GM12864 (cell line): ENCODE results near the gene NINJ2.

Experiments
- DNase-seq: peaks from one replicate; pipeline ENCODE4 v3.0.0-alpha.2; 2011; ENCODE audit warnings: low read depth
- H3K4me3 ChIP-seq: 2 replicates; pipeline ENCODE4 v1.5.1; 2011; ENCODE audit warnings: mild to moderate bottlenecking, low read depth, low read length, control low read depth
- CTCF ChIP-seq: IDR thresholded peaks from 2 replicates; pipeline ENCODE4 v1.5.1; 2011; ENCODE audit warnings: low read depth, mild to moderate bottlenecking, moderate library complexity, low read length, control low read depth, inconsistent platforms; ENCODE audit errors: missing control alignments

The NINJ2 gene

DNA sequence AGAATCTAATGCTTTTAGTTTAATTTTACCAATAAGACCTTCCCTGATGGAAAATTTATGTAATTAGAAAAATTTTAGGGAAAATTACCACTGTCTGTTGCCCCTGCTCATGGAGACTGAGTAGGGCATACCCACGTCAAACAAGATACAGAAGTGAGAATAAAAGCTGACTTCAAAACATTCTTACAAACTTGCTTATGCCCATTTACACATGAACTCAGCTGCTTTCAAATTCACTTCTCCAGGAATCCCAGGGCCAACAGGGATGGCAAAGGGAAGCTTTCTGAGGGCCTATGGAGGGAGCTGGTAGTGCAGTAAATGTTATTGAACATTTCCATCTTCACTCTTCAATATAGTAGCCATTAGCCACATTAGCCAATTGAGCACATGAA lies 4.8 kb upstream of the NINJ2 start:
- no peak overlapping the region for H3K4me3 ChIP-seq
- TF ChIP-seq CTCF: no peak
- no peak for DNase-seq

- no peak for DNase-seq
- H3K4me3 ChIP-seq: peak overlapping the region; percentile 38
- TF ChIP-seq CTCF: no peak
Measured at GRCh38 chr12:666766-667308, 3.6 kb upstream of the NINJ2 start.

DNA sequence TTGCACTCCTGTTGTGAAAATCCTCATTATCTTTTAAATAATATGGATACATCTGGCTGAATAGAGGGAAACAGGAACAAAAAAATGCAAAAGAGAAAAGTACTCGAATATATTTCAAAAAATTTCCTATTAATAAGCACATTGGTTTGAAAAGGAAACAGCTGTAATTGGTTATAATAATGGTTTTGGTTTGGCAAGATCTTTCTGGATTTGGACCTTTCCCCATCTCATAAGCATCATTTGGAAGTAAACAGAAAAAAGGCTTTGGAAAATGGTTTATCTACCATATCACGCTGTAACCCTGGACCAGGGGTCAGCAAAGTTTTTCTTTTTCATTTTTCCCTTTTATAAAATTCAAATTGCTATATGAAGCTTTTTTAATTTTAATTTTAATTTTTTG lies 2.8 kb upstream of the NINJ2 start:
- TF ChIP-seq CTCF: no peak
- no peak for DNase-seq
- H3K4me3 ChIP-seq: peak overlapping the region; percentile 30; the same call in 1 of the 2 replicates

- TF ChIP-seq CTCF: no peak
- H3K4me3 ChIP-seq: no peak overlapping the region
- DNase-seq: no peak
Measured at GRCh38 chr12:664779-665092, 1.5 kb upstream of the NINJ2 start.

DNA sequence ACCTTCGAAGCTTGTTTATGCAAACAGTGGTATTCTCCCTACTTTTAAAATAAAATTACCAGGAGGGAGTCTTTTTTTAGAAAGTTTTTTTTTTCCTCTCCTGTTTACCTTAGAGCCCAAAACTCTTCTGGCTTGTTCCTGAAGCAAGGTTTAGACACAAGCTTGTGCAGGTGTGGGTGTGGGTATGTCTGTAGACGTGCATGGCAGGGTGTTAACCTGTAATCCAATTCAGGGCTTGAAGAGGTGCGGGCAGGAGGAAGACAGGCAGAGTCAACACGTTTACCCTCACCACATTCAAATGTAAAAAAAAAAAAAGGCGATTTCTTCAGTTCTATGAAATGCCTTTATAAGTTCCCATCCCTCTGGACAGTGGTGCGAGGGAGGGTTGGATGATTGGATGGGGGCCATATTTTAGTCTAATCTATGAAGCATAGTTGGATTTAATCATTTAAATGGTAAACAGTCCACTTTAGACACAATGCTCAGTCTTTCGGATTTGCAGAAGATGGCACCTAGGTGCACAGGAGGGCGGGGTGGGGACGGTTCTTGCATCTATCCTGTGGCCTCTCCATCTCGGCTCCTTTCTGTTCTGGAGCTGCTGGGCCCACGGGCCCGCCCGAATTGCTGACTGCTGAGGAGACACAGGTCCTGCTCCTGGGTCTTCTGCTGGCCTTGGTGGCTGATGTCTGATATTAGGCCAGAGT lies 982 bp upstream of the NINJ2 start:
- no peak for DNase-seq
- peak overlapping the region; percentile 76; the same call in 1 of the 2 replicates for H3K4me3 ChIP-seq
- TF ChIP-seq CTCF: no peak

DNA sequence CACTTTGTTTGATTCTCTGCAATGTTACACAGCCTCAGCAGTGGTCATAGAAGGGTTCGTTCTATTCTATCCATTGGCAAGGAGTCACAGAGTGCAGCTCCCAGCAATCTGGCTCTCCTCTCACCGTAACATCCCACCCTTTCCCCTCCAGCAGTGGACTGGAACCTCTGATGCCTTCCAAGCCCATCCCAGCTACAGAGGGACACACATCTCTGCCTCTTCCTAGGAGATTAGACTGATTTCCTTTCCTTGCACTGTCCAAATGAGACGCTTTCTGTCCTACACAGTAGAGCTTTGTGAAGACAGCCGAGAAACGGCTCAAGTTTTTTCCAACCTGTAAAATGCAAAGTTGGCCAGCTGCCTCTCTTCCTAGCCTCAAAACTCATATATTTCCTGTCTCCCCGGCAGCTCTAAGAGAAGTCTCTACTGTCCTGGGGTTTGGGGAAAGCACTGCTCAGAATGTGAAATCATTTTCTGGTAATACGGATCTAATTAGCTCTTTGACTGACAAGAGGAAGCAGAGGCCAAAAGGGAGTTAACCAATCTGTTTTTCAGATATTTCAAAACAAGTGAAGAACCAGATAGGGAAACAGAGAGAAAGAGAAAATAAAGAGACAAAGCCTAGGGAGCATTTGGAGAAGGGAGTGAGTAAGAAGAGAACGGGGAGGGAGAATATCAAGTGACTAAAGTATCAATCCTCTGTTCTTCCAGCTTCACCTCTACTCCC lies 516 bp downstream of the NINJ2 start:
- no peak for DNase-seq
- TF ChIP-seq CTCF: no peak
- peak overlapping the region; percentile 76 for H3K4me3 ChIP-seq
